ENCODE results near the gene STUB1.

The STUB1 gene

DNA sequence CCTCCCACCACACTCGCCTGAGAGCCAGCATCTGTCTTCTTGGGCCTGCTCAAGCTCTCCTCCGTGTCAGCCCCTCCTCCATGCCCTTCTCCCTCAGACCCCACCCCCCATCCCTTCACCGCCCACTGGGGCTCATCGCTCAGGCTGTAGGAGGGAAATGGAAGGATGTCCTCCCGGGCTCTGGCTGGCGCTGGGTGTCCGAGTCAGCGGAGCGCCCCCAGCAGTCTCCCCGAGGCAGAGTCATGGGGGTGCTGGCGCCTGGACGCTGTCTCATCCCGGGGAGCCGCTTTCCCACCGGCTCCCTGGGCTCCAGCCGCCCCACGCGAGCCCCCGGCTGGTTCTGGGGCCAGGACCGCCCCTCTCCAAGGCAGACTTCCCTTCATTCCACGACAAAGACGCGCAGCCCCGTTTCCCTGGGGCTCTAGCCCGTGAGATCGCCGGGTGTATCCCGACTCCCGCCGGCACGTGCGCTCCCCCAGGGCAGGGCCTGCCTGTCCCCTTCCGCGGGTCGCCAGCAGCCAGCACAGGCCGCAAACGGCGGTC is 40.3 kb downstream of the STUB1 start:
- TF ChIP-seq FOXP2 (optimal IDR thresholded peaks at IDR 0.05; ENCODE audit: borderline replicate concordance, extremely low read depth, extremely low read length, insufficient read depth) (no peak), SIN3A (IDR thresholded peaks at IDR 0.05; ENCODE audit: borderline replicate concordance, insufficient read depth, low read length) (0 out of 2 replicates have a peak, but pooled peaks have one; percentile 80), TAF1 (IDR thresholded peaks at IDR 0.05; ENCODE audit: borderline replicate concordance, insufficient read depth, low read length) (no peak), POLR2AphosphoS5 (IDR thresholded peaks at IDR 0.05; ENCODE audit: low read depth, low read length) (peak; percentile 53)
- TF ChIP-seq, protein P1, sequence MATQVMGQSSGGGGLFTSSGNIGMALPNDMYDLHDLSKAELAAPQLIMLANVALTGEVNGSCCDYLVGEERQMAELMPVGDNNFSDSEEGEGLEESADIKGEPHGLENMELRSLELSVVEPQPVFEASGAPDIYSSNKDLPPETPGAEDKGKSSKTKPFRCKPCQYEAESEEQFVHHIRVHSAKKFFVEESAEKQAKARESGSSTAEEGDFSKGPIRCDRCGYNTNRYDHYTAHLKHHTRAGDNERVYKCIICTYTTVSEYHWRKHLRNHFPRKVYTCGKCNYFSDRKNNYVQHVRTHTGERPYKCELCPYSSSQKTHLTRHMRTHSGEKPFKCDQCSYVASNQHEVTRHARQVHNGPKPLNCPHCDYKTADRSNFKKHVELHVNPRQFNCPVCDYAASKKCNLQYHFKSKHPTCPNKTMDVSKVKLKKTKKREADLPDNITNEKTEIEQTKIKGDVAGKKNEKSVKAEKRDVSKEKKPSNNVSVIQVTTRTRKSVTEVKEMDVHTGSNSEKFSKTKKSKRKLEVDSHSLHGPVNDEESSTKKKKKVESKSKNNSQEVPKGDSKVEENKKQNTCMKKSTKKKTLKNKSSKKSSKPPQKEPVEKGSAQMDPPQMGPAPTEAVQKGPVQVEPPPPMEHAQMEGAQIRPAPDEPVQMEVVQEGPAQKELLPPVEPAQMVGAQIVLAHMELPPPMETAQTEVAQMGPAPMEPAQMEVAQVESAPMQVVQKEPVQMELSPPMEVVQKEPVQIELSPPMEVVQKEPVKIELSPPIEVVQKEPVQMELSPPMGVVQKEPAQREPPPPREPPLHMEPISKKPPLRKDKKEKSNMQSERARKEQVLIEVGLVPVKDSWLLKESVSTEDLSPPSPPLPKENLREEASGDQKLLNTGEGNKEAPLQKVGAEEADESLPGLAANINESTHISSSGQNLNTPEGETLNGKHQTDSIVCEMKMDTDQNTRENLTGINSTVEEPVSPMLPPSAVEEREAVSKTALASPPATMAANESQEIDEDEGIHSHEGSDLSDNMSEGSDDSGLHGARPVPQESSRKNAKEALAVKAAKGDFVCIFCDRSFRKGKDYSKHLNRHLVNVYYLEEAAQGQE (IDR thresholded peaks at IDR 0.05; ENCODE audit: insufficient read depth in 1 of 2, low read depth in 2 of 2, low read length in 2 of 2) = no peak

DNA sequence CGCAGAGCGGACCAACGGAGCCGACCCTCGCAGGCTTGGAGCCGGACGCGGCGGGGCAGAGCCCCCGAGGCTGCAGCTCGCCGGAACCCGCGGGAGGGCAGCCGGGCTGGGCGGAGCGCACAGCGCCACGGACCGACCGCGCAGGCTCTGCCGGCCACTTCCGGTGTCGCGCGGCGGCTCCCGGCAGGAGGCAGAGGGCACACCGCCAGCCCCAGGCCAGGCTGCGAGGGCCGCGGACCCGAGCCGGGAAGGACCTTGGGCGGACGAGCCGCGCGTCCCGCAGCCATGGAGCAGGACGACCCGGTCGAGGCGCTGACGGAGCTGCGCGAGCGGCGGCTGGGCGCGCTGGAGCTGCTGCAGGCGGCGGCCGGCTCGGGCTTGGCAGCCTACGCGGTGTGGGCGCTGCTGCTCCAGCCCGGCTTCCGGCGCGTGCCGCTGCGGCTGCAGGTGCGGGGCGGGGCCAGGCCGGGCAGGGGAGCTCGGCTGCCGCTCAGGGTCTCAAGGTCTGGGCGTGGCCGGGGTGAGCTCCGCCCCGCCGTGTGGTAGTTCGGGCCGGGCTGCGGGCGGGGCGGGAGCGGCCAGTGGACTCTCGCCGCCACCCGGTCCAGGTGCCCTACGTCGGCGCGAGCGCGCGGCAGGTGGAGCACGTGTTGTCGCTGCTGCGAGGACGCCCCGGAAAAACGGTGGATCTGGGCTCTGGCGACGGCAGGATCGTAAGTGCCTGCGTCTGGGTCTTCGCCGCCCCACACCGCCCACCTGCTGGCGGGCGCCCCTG is 41.0 kb downstream of the STUB1 start, which contains the start of gene ANTKMT:
TSS of gene ANTKMT (plus strand) at position 157 of the 775 bp plus-strand sequence. CDS start at position 286, 129 bp downstream.
- TF ChIP-seq SIN3A (IDR thresholded peaks at IDR 0.05; ENCODE audit: borderline replicate concordance, insufficient read depth, low read length) (no peak), POLR2AphosphoS5 (IDR thresholded peaks at IDR 0.05; ENCODE audit: low read depth, low read length) (no peak), FOXP2 (optimal IDR thresholded peaks at IDR 0.05; ENCODE audit: borderline replicate concordance, extremely low read depth, extremely low read length, insufficient read depth) (no peak), TAF1 (IDR thresholded peaks at IDR 0.05; ENCODE audit: borderline replicate concordance, insufficient read depth, low read length) (no peak)
- TF ChIP-seq, protein P1 (IDR thresholded peaks at IDR 0.05; ENCODE audit: insufficient read depth in 1 of 2, low read depth in 2 of 2, low read length in 2 of 2) = no peak

DNA sequence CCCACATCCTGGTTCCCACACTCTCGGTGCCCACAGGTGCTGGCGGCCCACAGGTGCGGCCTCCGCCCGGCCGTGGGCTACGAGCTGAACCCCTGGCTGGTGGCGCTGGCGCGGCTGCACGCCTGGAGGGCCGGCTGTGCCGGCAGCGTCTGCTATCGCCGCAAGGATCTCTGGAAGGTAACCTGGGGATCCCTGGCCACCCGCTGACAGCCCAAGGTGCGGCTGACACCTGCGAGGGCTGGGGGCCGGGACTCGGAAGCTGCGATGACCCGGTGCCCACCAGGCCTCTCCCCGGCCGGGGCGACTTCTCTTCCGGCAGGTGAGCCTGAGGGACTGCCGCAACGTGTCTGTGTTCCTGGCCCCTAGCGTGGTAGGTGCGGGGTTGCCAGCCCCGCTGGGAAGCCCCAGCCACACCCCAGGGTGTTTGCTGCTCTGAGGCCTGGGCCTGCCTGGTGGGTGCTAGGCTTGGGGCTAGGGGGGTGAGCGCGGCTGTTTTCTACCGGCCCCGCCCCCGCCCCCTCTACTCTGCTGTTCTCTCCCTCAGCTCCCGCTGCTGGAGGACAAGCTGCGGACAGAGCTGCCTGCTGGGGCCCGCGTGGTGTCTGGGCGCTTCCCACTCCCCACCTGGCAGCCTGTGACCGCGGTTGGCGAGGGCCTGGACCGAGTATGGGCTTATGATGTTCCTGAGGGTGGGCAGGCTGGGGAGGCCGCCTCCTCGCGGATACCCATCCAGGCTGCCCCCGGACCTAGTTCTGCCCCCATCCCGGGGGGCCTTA is 41.7 kb downstream of the STUB1 start:
- TF ChIP-seq, protein P1 (IDR thresholded peaks at IDR 0.05; ENCODE audit: insufficient read depth in 1 of 2, low read depth in 2 of 2, low read length in 2 of 2) = no peak
- no peak for TF ChIP-seq POLR2AphosphoS5 (IDR thresholded peaks at IDR 0.05; ENCODE audit: low read depth, low read length)
- no peak for TF ChIP-seq SIN3A (IDR thresholded peaks at IDR 0.05; ENCODE audit: borderline replicate concordance, insufficient read depth, low read length)
- no peak for TF ChIP-seq FOXP2 (optimal IDR thresholded peaks at IDR 0.05; ENCODE audit: borderline replicate concordance, extremely low read depth, extremely low read length, insufficient read depth)
- no peak for TF ChIP-seq TAF1 (IDR thresholded peaks at IDR 0.05; ENCODE audit: borderline replicate concordance, insufficient read depth, low read length)

DNA sequence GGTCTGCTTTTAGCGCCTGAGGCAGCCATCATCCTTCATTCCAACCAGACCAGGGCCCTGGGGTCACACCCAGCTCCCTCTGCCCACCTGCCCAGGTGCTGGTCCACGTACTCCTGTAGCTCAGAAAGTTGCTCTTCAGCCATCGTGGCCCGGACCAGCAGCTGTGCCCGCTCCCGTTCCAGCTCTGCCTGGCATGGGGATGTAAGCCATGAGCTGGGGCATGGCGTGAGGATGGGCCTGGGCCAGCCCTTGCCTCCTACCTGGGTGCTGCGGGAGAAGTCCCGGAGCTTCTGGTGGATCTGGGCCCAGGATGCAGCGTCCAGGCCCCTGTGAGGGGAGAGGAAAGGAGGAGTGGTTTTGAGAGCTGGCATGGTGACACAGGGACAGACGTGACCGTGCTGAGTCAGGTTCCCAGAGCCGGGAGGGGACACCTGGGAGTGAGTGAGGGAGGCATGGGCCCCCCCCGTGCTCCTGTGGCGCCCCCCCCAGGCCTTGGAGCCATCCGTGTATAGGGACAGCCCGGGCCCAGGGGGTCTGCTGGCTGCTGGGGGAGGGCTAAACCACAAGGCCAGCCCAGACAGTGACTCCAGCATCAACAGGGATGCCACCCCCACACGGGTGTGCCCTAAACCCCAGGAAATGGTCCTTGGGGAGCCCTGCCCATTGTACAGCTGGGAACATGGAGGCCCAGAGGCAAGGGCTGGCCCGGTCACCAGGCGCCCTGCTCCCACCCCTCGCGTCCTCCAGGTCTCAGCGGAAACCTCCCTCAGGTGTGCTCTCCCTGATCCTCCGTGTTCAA is 42.8 kb downstream of the STUB1 start:
- TF ChIP-seq SIN3A (IDR thresholded peaks at IDR 0.05; ENCODE audit: borderline replicate concordance, insufficient read depth, low read length) = no peak
- no peak for TF ChIP-seq FOXP2 (optimal IDR thresholded peaks at IDR 0.05; ENCODE audit: borderline replicate concordance, extremely low read depth, extremely low read length, insufficient read depth)
- TF ChIP-seq TAF1 (IDR thresholded peaks at IDR 0.05; ENCODE audit: borderline replicate concordance, insufficient read depth, low read length) = no peak
- no peak for TF ChIP-seq POLR2AphosphoS5 (IDR thresholded peaks at IDR 0.05; ENCODE audit: low read depth, low read length)
